SK-N-MC (cell line): ENCODE results near the gene NEDD4.

ENCODE experiments used
- EZH2 ChIP-seq: fragments of 200-600 bp; sonication (generic); IDR thresholded peaks from one replicate; pipeline ENCODE4 v1.6.1; 2017; ENCODE audit warnings: antibody characterized with exemption
- POLR2AphosphoS5 ChIP-seq: IDR thresholded peaks from 2 replicates; pipeline ENCODE4 v1.6.1; 2012; ENCODE audit warnings: mild to moderate bottlenecking, low read depth, low read length, borderline replicate concordance

- TF ChIP-seq EZH2: no peak
- no peak for TF ChIP-seq POLR2AphosphoS5
These were observed 163.6 kb downstream of the NEDD4 start for GRCh38 chr15:55829826-55830225.
